Tibial nerve (tissue), 3 donors: Measurements from ENCODE around the gene TBC1D1.

Experiments used
- POLR2A ChIP-seq, 2 donors: fragments of 450-650 bp; IDR thresholded peaks; one replicate each; pipeline ENCODE4 v1.6.1; 2017; ENCODE audit warnings: antibody characterized with exemption in 2 of 2, mild to moderate bottlenecking in 2 of 2, moderate library complexity in 2 of 2
- TF ChIP-seq, protein P1 (sequence below), 5 experiments: fragments of 200-600 bp in 3 of 5; fragments of 450-650 bp in 2 of 5; sonication (generic) in 3 of 5; IDR thresholded peaks; one replicate each; pipeline ENCODE4 v1.5.1; 2016 to 2019; ENCODE audit warnings: antibody characterized with exemption in 5 of 5, mild to moderate bottlenecking in 3 of 5, moderate library complexity in 2 of 5

DNA sequence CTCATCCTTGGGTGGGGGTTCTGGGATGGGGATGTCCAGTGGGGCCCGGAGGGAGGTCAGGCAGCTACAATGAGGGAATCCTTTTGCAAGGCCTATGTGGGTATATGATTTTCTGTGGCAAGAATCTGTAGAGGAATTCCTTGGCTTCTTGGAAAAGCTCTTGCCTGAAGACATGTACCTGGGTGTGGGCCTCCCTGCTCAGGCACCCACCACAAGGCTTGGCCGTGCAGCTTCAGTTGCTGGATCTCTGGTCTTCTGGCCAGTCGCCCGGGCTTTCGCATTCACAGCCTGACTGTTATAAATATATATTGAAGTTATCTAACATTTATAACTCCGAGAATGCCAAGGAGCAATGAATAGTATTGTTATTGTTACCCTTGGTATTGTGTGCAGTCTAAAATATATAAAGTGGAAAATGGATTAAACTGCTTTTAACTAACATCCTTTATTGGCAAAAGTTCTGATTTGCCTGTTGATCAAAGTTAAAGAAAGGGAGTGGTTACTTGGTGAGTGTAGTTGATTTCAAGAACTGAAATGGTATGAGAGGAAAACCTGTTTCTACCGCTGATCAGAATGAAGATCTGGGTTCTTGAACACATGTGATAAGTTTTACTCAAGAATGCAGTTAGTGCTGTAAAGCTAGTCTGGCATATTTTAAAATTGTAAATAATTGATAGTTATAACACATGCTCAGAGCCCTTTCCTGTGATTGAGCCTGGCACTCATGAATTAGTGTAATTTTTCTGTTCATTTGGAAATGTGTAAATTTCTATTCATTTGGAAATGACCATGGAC is 105.3 kb downstream of the TBC1D1 start:
- TF ChIP-seq, protein P1, sequence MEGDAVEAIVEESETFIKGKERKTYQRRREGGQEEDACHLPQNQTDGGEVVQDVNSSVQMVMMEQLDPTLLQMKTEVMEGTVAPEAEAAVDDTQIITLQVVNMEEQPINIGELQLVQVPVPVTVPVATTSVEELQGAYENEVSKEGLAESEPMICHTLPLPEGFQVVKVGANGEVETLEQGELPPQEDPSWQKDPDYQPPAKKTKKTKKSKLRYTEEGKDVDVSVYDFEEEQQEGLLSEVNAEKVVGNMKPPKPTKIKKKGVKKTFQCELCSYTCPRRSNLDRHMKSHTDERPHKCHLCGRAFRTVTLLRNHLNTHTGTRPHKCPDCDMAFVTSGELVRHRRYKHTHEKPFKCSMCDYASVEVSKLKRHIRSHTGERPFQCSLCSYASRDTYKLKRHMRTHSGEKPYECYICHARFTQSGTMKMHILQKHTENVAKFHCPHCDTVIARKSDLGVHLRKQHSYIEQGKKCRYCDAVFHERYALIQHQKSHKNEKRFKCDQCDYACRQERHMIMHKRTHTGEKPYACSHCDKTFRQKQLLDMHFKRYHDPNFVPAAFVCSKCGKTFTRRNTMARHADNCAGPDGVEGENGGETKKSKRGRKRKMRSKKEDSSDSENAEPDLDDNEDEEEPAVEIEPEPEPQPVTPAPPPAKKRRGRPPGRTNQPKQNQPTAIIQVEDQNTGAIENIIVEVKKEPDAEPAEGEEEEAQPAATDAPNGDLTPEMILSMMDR (IDR thresholded peaks at IDR 0.05) = no peak
- TF ChIP-seq POLR2A (IDR thresholded peaks at IDR 0.05) = no peak
